Measurements from ENCODE around the gene CRCP.

GRCh38 chr7:66176914-66177313, 62.3 kb downstream of the CRCP start:
- TF ChIP-seq CTCF (IDR thresholded peaks at IDR 0.05; ENCODE audit: insufficient read depth, low read length): no peak
- TF ChIP-seq, protein P1, sequence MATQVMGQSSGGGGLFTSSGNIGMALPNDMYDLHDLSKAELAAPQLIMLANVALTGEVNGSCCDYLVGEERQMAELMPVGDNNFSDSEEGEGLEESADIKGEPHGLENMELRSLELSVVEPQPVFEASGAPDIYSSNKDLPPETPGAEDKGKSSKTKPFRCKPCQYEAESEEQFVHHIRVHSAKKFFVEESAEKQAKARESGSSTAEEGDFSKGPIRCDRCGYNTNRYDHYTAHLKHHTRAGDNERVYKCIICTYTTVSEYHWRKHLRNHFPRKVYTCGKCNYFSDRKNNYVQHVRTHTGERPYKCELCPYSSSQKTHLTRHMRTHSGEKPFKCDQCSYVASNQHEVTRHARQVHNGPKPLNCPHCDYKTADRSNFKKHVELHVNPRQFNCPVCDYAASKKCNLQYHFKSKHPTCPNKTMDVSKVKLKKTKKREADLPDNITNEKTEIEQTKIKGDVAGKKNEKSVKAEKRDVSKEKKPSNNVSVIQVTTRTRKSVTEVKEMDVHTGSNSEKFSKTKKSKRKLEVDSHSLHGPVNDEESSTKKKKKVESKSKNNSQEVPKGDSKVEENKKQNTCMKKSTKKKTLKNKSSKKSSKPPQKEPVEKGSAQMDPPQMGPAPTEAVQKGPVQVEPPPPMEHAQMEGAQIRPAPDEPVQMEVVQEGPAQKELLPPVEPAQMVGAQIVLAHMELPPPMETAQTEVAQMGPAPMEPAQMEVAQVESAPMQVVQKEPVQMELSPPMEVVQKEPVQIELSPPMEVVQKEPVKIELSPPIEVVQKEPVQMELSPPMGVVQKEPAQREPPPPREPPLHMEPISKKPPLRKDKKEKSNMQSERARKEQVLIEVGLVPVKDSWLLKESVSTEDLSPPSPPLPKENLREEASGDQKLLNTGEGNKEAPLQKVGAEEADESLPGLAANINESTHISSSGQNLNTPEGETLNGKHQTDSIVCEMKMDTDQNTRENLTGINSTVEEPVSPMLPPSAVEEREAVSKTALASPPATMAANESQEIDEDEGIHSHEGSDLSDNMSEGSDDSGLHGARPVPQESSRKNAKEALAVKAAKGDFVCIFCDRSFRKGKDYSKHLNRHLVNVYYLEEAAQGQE (IDR thresholded peaks at IDR 0.05; ENCODE audit: insufficient replicate concordance, low read depth): no peak
- TF ChIP-seq POLR2AphosphoS5 (IDR thresholded peaks at IDR 0.05; ENCODE audit: low read depth): no peak
- TF ChIP-seq GABPA (IDR thresholded peaks at IDR 0.05; ENCODE audit: low read depth): no peak
